B cell (primary cell): ENCODE measurements around the gene VAV3. TPM values are rescaled to one million over a fixed set of nuclear protein-coding genes. Genes with fewer than 3 reads are reported as not detected.

Experiments
- ATAC-seq: fragments of 200-7000 bp; cut with Tn5 transposase; one replicate; pipeline ENCODE4 v1.10.0; 2021; ENCODE audit warnings: low read depth, mild to moderate bottlenecking, moderate number of reproducible peaks, moderate library complexity
- CTCF ChIA-PET: fragments of 350-600 bp; sonication (Branson Sonifier 250); formaldehyde crosslinking; loops from one replicate; lab custom pipeline; 2021; ENCODE audit warnings: antibody characterized with exemption, inconsistent platforms; lab: Charles Lee
- POLR2A ChIA-PET: fragments of 350-600 bp; sonication (Branson Sonifier 250); formaldehyde crosslinking; loops from one replicate; lab custom pipeline; 2021; ENCODE audit warnings: antibody characterized with exemption; lab: Charles Lee
- DNase-seq: peaks from one replicate; pipeline ENCODE4 v3.0.0; 2013
- H2AFZ ChIP-seq: 2 replicates; pipeline ENCODE4 v1.6.1; 2012; ENCODE audit warnings: mild to moderate bottlenecking, low read depth, low read length; ENCODE audit not compliant: insufficient read depth, poor library complexity, severe bottlenecking
- H3K27ac ChIP-seq, 2 donors: 1 replicate in 1 of 2; 2 replicates in 1 of 2; pipeline ENCODE4 v1.5.1; 2012 to 2013; ENCODE audit warnings: low read length in 2 of 2, mild to moderate bottlenecking in 2 of 2, moderate library complexity in 1 of 2
- H3K27me3 ChIP-seq, 4 experiments: fragments of 200-600 bp in 1 of 4; sonication (generic) in 1 of 4; replicated peaks in 1 of 4; 1 replicate in 2 of 4; 2 replicates in 2 of 4; pipeline versions ENCODE4 v1.6.1 to v1.7.0; 2013 to 2016; ENCODE audit warnings: low read length in 3 of 4, mild to moderate bottlenecking in 2 of 4, mixed read lengths in 1 of 4, moderate library complexity in 1 of 4; ENCODE audit not compliant: insufficient read depth in 4 of 4, control insufficient read depth in 3 of 4; ENCODE audit errors: control extremely low read depth in 1 of 4
- H3K36me3 ChIP-seq, 2 experiments: replicated peaks in 1 of 2; 1 replicate in 1 of 2; 2 replicates in 1 of 2; pipeline versions ENCODE4 v1.6.1 to v1.7.1; 2013; ENCODE audit warnings: low read length in 1 of 2; ENCODE audit not compliant: insufficient read depth in 2 of 2, control insufficient read depth in 1 of 2; ENCODE audit errors: control extremely low read depth in 1 of 2, extremely low read depth in 1 of 2
- H3K4me1 ChIP-seq, 2 donors: fragments of 200-600 bp in 1 of 2; sonication (generic) in 1 of 2; 1 replicate in 1 of 2; 2 replicates in 1 of 2; pipeline versions ENCODE4 v1.5.1 to v1.6.1; 2013 to 2017; ENCODE audit warnings: low read length in 2 of 2; ENCODE audit not compliant: control insufficient read depth in 2 of 2, insufficient read depth in 2 of 2
- H3K4me2 ChIP-seq: replicated peaks from 2 replicates; pipeline ENCODE3; 2012; ENCODE audit warnings: mild to moderate bottlenecking, low read depth, low read length; ENCODE audit not compliant: poor library complexity, severe bottlenecking
- H3K4me3 ChIP-seq, 5 experiments: fragments of 200-600 bp in 1 of 5; sonication (generic) in 1 of 5; 1 replicate in 3 of 5; 2 replicates in 2 of 5; pipeline versions ENCODE4 v1.5.1 to v1.7.0; 2011 to 2016; ENCODE audit warnings: low read length in 4 of 5, mild to moderate bottlenecking in 4 of 5, low read depth in 2 of 5, control low read depth in 1 of 5, moderate library complexity in 1 of 5; ENCODE audit not compliant: insufficient read depth in 1 of 5; ENCODE audit errors: control extremely low read depth in 1 of 5, extremely low read depth in 1 of 5
- H3K79me2 ChIP-seq: fragments of 200-600 bp; sonication (generic); one replicate; pipeline ENCODE4 v1.6.0; 2016; ENCODE audit warnings: low read length; ENCODE audit not compliant: control insufficient read depth, insufficient read depth
- H3K9ac ChIP-seq: fragments of 200-600 bp; sonication (generic); 2 replicates; pipeline ENCODE4 v1.6.1; 2017; ENCODE audit warnings: mild to moderate bottlenecking, low read length, moderate library complexity
- H3K9me3 ChIP-seq, 3 donors: one replicate each; pipeline versions ENCODE4 v1.6.1 to v1.7.1; 2013; ENCODE audit warnings: low read length in 2 of 3; ENCODE audit not compliant: control insufficient read depth in 2 of 3, insufficient read depth in 1 of 3; ENCODE audit errors: control extremely low read depth in 1 of 3
- H4K20me1 ChIP-seq: 2 replicates; pipeline ENCODE4 v1.6.0; 2012; ENCODE audit warnings: mild to moderate bottlenecking, low read length; ENCODE audit not compliant: insufficient read depth, control insufficient read depth, poor library complexity, severe bottlenecking
- H3K27ac Mint-ChIP-seq: one replicate; pipeline ENCODE4 v1.8.0; 2021; ENCODE audit warnings: mixed read lengths
- H3K27me3 Mint-ChIP-seq: one replicate; pipeline ENCODE4 v1.8.0; 2021; ENCODE audit warnings: mixed read lengths
- H3K4me1 Mint-ChIP-seq: one replicate; pipeline ENCODE4 v1.8.0; 2021; ENCODE audit warnings: mixed read lengths
- H3K4me3 Mint-ChIP-seq: one replicate; pipeline ENCODE4 v1.8.0; 2021; ENCODE audit warnings: mixed read lengths
- H3K9me3 Mint-ChIP-seq: one replicate; pipeline ENCODE4 v1.8.0; 2022; ENCODE audit warnings: mixed read lengths; ENCODE audit not compliant: insufficient read depth
- CTCF ChIP-seq: fragments of 200-600 bp; IDR thresholded peaks from one replicate; pipeline ENCODE4 v1.8.0; 2022; ENCODE audit warnings: antibody characterized with exemption, mild to moderate bottlenecking
- EZH2 ChIP-seq: IDR thresholded peaks from 2 replicates; pipeline ENCODE4 v1.6.1; 2012; ENCODE audit warnings: borderline replicate concordance, low read depth, mild to moderate bottlenecking, moderate library complexity, low read length; ENCODE audit not compliant: insufficient read depth, poor library complexity, severe bottlenecking
- WGBS: methylation state at CpG from one replicate; pipeline ENCODE4 v1.1.5; 2013; ENCODE audit warnings: missing lambda C conversion rate; ENCODE audit not compliant: insufficient coverage; 5-methylcytosine and 5-hydroxymethylcytosine counted together
- intact Hi-C: fragments of 100-400 bp; cut with micrococcal nuclease; formaldehyde crosslinking; loops from one replicate; pipeline ENCODE4 v1.10.0; 2022
- polyA plus RNA-seq: library from polyadenylated mRNA; depleted of rRNA; stranded (reverse); fragments of >200 nt; gene quantifications from 2 replicates; pipeline ENCODE4 v1.2.3, GENCODE V29; 2012
- total RNA-seq, 2 donors: library from RNA; stranded (reverse); fragments of 120-200 nt in 1 of 2; gene quantifications; 1 replicate in 1 of 2; 2 replicates in 1 of 2; pipeline versions ENCODE4 v1.2.3 to v1.2.4, GENCODE V29; 2013 to 2022

VAV3 gene
- total and polyA plus RNA-seq, 2 donors (not counting 1 experiment from before 2014, with no cell fraction given): 14.8 to 32.5 TPM

GRCh38 chr1:107549152-107549810 is 415.7 kb downstream of the VAV3 start:
- POLR2A ChIA-PET: no interaction called here
- H3K4me1 Mint-ChIP-seq: no peaks in the 10 kb centered on the region
- H3K9me3 ChIP-seq: no peaks in the 10 kb centered on the region
- H3K4me1 ChIP-seq: peaks cover 3 to 7% of the 10 kb centered on the region in 2 donors
- H3K36me3 ChIP-seq: no peaks in the 10 kb centered on the region
- TF ChIP-seq EZH2 (no peak), CTCF (no peak)
- DNase-seq (no peak), ATAC-seq (no peak)
- H2AFZ ChIP-seq: no peak overlapping the region
- H4K20me1 ChIP-seq: no peaks in the 10 kb centered on the region
- H3K9me3 Mint-ChIP-seq: no peaks in the 10 kb centered on the region
- 54% methylated on average over 3 of the region's 3 CpGs for WGBS
- no peaks in the 10 kb centered on the region for H3K79me2 ChIP-seq
- CTCF ChIA-PET: interaction anchor here (4.1 kb wide), 1 partner anchor 19 kb away, joined by 13 read pairs; no protein-coding TSS in a partner anchor
- H3K27me3 Mint-ChIP-seq: no peaks in the 10 kb centered on the region
- no peak overlapping the region for H3K4me3 ChIP-seq
- no peak overlapping the region for H3K4me2 ChIP-seq
- no peak overlapping the region for H3K27ac Mint-ChIP-seq
- no peak overlapping the region for H3K27ac ChIP-seq
- intact Hi-C loops: no loop called here
- H3K9ac ChIP-seq: no peak overlapping the region
- H3K27me3 ChIP-seq: no peaks in the 10 kb centered on the region
- no peak overlapping the region for H3K4me3 Mint-ChIP-seq

- Histone ChIP-seq H2AFZ (no peak overlapping the region), H3K9ac (no peak overlapping the region), H3K27ac (no peak overlapping the region), H3K27me3 (no peaks in the 10 kb centered on the region), H3K4me2 (no peak overlapping the region), H3K79me2 (no peaks in the 10 kb centered on the region), H3K4me3 (no peak overlapping the region), H3K9me3 (no peaks in the 10 kb centered on the region), H4K20me1 (no peaks in the 10 kb centered on the region), H3K4me1 (peaks cover 3 to 7% of the 10 kb centered on the region in 2 donors), H3K36me3 (no peaks in the 10 kb centered on the region)
- Mint-ChIP-seq H3K27ac (no peak overlapping the region), H3K4me3 (no peak overlapping the region), H3K27me3 (no peaks in the 10 kb centered on the region), H3K9me3 (no peaks in the 10 kb centered on the region), H3K4me1 (no peaks in the 10 kb centered on the region)
- intact Hi-C loops: no loop called here
- WGBS: 100% methylated on average over 1 of the region's 3 CpGs
- ChIA-PET CTCF (interaction anchor here (4.1 kb wide), 1 partner anchor 18 kb away, joined by 13 read pairs; no protein-coding TSS in a partner anchor), POLR2A (no interaction called here)
- ATAC-seq (no peak), DNase-seq (no peak)
- TF ChIP-seq CTCF: no peak
- no peak for TF ChIP-seq EZH2
Observed at GRCh38 chr1:107548276-107548675, 416.7 kb downstream of the VAV3 start.
